ENCODE data around the gene OR51A7.

- no peak for TF ChIP-seq POLR2A (IDR thresholded peaks at IDR 0.05; ENCODE audit: low read length)
- TF ChIP-seq GATA1 (IDR thresholded peaks at IDR 0.05; ENCODE audit: low read depth, low read length) = no peak
These were observed 40.9 kb upstream of the OR51A7 start for GRCh38 chr11:4862447-4863236.

Measured in erythroblast (primary cell).